Liver (tissue), 3 donors: ENCODE measurements around the gene CLCF1.

Experiments used
- ATF3 ChIP-seq: IDR thresholded peaks from 2 replicates; pipeline ENCODE4 v1.6.1; 2016; ENCODE audit warnings: antibody characterized with exemption
- EGR1 ChIP-seq, 2 donors: IDR thresholded peaks; 2 replicates each; pipeline ENCODE4 v1.6.1; 2016 to 2018; ENCODE audit warnings: antibody characterized with exemption in 2 of 2, low read depth in 2 of 2
- JUND ChIP-seq, 2 donors: IDR thresholded peaks; 2 replicates each; pipeline ENCODE4 v1.6.1; 2016; ENCODE audit warnings: antibody characterized with exemption in 2 of 2
- MAX ChIP-seq: IDR thresholded peaks from 2 replicates; pipeline ENCODE4 v1.6.1; 2016; ENCODE audit warnings: antibody characterized with exemption
- RAD21 ChIP-seq, 2 donors: IDR thresholded peaks; 2 replicates each; pipeline ENCODE4 v1.6.1; 2016; ENCODE audit warnings: antibody characterized with exemption in 2 of 2, mild to moderate bottlenecking in 2 of 2
- YY1 ChIP-seq: IDR thresholded peaks from 2 replicates; pipeline ENCODE4 v1.6.1; 2016; ENCODE audit warnings: antibody characterized with exemption, mild to moderate bottlenecking
- TF ChIP-seq, protein P1 (sequence below): fragments of 150-350 bp; IDR thresholded peaks from 2 replicates; pipeline ENCODE4 v1.5.1; 2017; ENCODE audit warnings: improper control_type of control experiment, low read depth, low read length; ENCODE audit not compliant: missing input control
- TF ChIP-seq, protein P2 (sequence below): IDR thresholded peaks from 2 replicates; pipeline ENCODE4 v1.6.1; 2016; ENCODE audit warnings: antibody characterized with exemption, mild to moderate bottlenecking
- donor health status: healthy.
- donor health status: healthy.

- TF ChIP-seq ATF3, result no peak
- no peak for TF ChIP-seq RAD21 (IDR thresholded peaks at IDR 0.05)
- no peak for TF ChIP-seq EGR1 (IDR thresholded peaks at IDR 0.05; ENCODE audit: low read depth in 2 of 2)
- TF ChIP-seq, protein P1, sequence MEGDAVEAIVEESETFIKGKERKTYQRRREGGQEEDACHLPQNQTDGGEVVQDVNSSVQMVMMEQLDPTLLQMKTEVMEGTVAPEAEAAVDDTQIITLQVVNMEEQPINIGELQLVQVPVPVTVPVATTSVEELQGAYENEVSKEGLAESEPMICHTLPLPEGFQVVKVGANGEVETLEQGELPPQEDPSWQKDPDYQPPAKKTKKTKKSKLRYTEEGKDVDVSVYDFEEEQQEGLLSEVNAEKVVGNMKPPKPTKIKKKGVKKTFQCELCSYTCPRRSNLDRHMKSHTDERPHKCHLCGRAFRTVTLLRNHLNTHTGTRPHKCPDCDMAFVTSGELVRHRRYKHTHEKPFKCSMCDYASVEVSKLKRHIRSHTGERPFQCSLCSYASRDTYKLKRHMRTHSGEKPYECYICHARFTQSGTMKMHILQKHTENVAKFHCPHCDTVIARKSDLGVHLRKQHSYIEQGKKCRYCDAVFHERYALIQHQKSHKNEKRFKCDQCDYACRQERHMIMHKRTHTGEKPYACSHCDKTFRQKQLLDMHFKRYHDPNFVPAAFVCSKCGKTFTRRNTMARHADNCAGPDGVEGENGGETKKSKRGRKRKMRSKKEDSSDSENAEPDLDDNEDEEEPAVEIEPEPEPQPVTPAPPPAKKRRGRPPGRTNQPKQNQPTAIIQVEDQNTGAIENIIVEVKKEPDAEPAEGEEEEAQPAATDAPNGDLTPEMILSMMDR, result no peak
- no peak for TF ChIP-seq JUND (IDR thresholded peaks at IDR 0.05)
- TF ChIP-seq YY1, result no peak
- TF ChIP-seq, protein P2, sequence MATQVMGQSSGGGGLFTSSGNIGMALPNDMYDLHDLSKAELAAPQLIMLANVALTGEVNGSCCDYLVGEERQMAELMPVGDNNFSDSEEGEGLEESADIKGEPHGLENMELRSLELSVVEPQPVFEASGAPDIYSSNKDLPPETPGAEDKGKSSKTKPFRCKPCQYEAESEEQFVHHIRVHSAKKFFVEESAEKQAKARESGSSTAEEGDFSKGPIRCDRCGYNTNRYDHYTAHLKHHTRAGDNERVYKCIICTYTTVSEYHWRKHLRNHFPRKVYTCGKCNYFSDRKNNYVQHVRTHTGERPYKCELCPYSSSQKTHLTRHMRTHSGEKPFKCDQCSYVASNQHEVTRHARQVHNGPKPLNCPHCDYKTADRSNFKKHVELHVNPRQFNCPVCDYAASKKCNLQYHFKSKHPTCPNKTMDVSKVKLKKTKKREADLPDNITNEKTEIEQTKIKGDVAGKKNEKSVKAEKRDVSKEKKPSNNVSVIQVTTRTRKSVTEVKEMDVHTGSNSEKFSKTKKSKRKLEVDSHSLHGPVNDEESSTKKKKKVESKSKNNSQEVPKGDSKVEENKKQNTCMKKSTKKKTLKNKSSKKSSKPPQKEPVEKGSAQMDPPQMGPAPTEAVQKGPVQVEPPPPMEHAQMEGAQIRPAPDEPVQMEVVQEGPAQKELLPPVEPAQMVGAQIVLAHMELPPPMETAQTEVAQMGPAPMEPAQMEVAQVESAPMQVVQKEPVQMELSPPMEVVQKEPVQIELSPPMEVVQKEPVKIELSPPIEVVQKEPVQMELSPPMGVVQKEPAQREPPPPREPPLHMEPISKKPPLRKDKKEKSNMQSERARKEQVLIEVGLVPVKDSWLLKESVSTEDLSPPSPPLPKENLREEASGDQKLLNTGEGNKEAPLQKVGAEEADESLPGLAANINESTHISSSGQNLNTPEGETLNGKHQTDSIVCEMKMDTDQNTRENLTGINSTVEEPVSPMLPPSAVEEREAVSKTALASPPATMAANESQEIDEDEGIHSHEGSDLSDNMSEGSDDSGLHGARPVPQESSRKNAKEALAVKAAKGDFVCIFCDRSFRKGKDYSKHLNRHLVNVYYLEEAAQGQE, result no peak
- TF ChIP-seq MAX, result no peak
These were observed 18.9 kb upstream of the CLCF1 start for GRCh38 chr11:67392183-67392715.
